ENCODE measurements around the gene ATG4B. TPM values are rescaled to one million over a fixed set of nuclear protein-coding genes. Genes with fewer than 3 reads are reported as not detected.

ATG4B gene
- total RNA-seq, 1 experiment from 2014 or later, result 133 TPM

- TF ChIP-seq TP53 (CRISPR knock-in tag; IDR thresholded peaks at IDR 0.05), result no peak
- TF ChIP-seq ZNF423 (CRISPR knock-in tag; IDR thresholded peaks at IDR 0.05), result no peak
- TF ChIP-seq GABPB1 (CRISPR knock-in tag; IDR thresholded peaks at IDR 0.05), result no peak
- TF ChIP-seq ZNF263 (CRISPR knock-in tag; IDR thresholded peaks at IDR 0.05; ENCODE audit: low read depth), result no peak
- TF ChIP-seq NR1H2 (CRISPR knock-in tag; IDR thresholded peaks at IDR 0.05), result no peak
- no peak for TF ChIP-seq TCF7 (CRISPR knock-in tag; IDR thresholded peaks at IDR 0.05; ENCODE audit: low read depth)
- no peak for TF ChIP-seq STAT6 (CRISPR knock-in tag; conservative IDR thresholded peaks at IDR 0.05; ENCODE audit: low read depth)
- Mint-ChIP-seq H3K27me3 (ENCODE audit: low read depth) (no peaks in the 10 kb centered on the region), H3K9me3 (no peaks in the 10 kb centered on the region), H3K27ac (peak overlapping the region; percentile 94; the same call in 1 of the 2 replicates), H3K4me1 (peaks cover 18% of the 10 kb centered on the region), H3K36me3 (peaks cover 4% of the 10 kb centered on the region; the same call in 1 of the 2 replicates), H3K4me3 (peak overlapping the region; percentile 81)
- POLR2A ChIA-PET, result interaction anchor here (1.4 kb wide), 1 partner anchor 52 kb away, joined by 6 read pairs; the partner anchor contains the start of gene BOK
- ATAC-seq (no peak), DNase-seq (ENCODE audit: low spot score) (no peak)
- CTCF ChIA-PET, result interaction anchor here (1.2 to 1.3 kb wide), 2 partner anchors 105 to 225 kb away, joined by 3 to 5 read pairs; no protein-coding TSS in a partner anchor
Observed at GRCh38 chr2:241611062-241611461, 26.4 kb upstream of the ATG4B start.

- CTCF ChIA-PET, result interaction anchor here (0.7 to 1.3 kb wide), 3 partner anchors 14 to 89 kb away, joined by 4 read pairs; partner anchors contain the start of gene ING5
- H3K4me1 Mint-ChIP-seq, result peaks cover 26% of the 10 kb centered on the region
- ATAC-seq (no peak), DNase-seq (ENCODE audit: low spot score) (no peak)
- no peaks in the 10 kb centered on the region for H3K27me3 Mint-ChIP-seq (ENCODE audit: low read depth)
- POLR2A ChIA-PET, result no interaction called here
- peaks cover 4% of the 10 kb centered on the region; the same call in 1 of the 2 replicates for H3K36me3 Mint-ChIP-seq
- peak overlapping the region; percentile 85 for H3K27ac Mint-ChIP-seq
- TF ChIP-seq SMAD4 (CRISPR knock-in tag; IDR thresholded peaks at IDR 0.05), result no peak
- TF ChIP-seq NFE2L1 (CRISPR knock-in tag; IDR thresholded peaks at IDR 0.05), result no peak
- TF ChIP-seq ZNF416 (CRISPR knock-in tag; IDR thresholded peaks at IDR 0.05), result no peak
- TF ChIP-seq ATF3 (CRISPR knock-in tag; conservative IDR thresholded peaks at IDR 0.05), result no peak
- TF ChIP-seq CREM (CRISPR knock-in tag; IDR thresholded peaks at IDR 0.05), result no peak
- TF ChIP-seq GABPB1 (CRISPR knock-in tag; IDR thresholded peaks at IDR 0.05), result no peak
- no peak for TF ChIP-seq MXD4 (CRISPR knock-in tag; IDR thresholded peaks at IDR 0.05; ENCODE audit: borderline replicate concordance)
- no peaks in the 10 kb centered on the region for H3K9me3 Mint-ChIP-seq
- no peak overlapping the region for H3K4me3 Mint-ChIP-seq
Observed at GRCh38 chr2:241612156-241613016, 25.1 kb upstream of the ATG4B start.

GRCh38 chr2:241613017-241613780, 24.3 kb upstream of the ATG4B start:
- peaks cover 2% of the 10 kb centered on the region; the same call in 1 of the 2 replicates for H3K36me3 Mint-ChIP-seq
- POLR2A ChIA-PET, result no interaction called here
- DNase-seq (ENCODE audit: low spot score) (no peak), ATAC-seq (no peak)
- peak overlapping the region; percentile 27 for H3K27ac Mint-ChIP-seq
- CTCF ChIA-PET, result interaction anchor here (0.7 to 1.3 kb wide), 3 partner anchors 14 to 89 kb away, joined by 4 read pairs; partner anchors contain the start of gene ING5
- no peaks in the 10 kb centered on the region for H3K9me3 Mint-ChIP-seq
- H3K4me3 Mint-ChIP-seq, result no peak overlapping the region
- peaks cover 34% of the 10 kb centered on the region for H3K4me1 Mint-ChIP-seq
- TF ChIP-seq CREM (CRISPR knock-in tag; IDR thresholded peaks at IDR 0.05) (no peak), ZNF263 (CRISPR knock-in tag; IDR thresholded peaks at IDR 0.05; ENCODE audit: low read depth) (no peak), ETV6 (CRISPR knock-in tag; IDR thresholded peaks at IDR 0.05) (no peak), PRDM15 (CRISPR knock-in tag; IDR thresholded peaks at IDR 0.05) (no peak), NR2C2 (CRISPR knock-in tag; IDR thresholded peaks at IDR 0.05) (no peak), CREB1 (CRISPR knock-in tag; IDR thresholded peaks at IDR 0.05) (no peak), SMAD3 (CRISPR knock-in tag; IDR thresholded peaks at IDR 0.05; ENCODE audit: borderline replicate concordance) (no peak), JUN (CRISPR knock-in tag; IDR thresholded peaks at IDR 0.05) (no peak)
- H3K27me3 Mint-ChIP-seq (ENCODE audit: low read depth), result no peaks in the 10 kb centered on the region
